ENCODE results near the gene CD22.

The CD22 gene

GRCh38 chr19:35287713-35288112 lies 41.3 kb upstream of the CD22 start:
- TF ChIP-seq CTCF (conservative IDR thresholded peaks at IDR 0.05; ENCODE audit: control insufficient read depth, insufficient read depth, low read depth, low read length) = no peak
- no peak overlapping the region for H3K4me3 ChIP-seq (ENCODE audit: control insufficient read depth, low read depth, low read length)
- no peak for DNase-seq (ENCODE audit: low read depth)

GRCh38 chr19:35288331-35288730 lies 40.7 kb upstream of the CD22 start:
- DNase-seq (ENCODE audit: low read depth) = no peak
- no peak overlapping the region for H3K4me3 ChIP-seq (ENCODE audit: control insufficient read depth, low read depth, low read length)
- TF ChIP-seq CTCF (conservative IDR thresholded peaks at IDR 0.05; ENCODE audit: control insufficient read depth, insufficient read depth, low read depth, low read length) = no peak

GRCh38 chr19:35288906-35289305 lies 40.1 kb upstream of the CD22 start:
- TF ChIP-seq CTCF (conservative IDR thresholded peaks at IDR 0.05; ENCODE audit: control insufficient read depth, insufficient read depth, low read depth, low read length) = no peak
- no peak overlapping the region for H3K4me3 ChIP-seq (ENCODE audit: control insufficient read depth, low read depth, low read length)
- DNase-seq (ENCODE audit: low read depth) = no peak

- TF ChIP-seq CTCF (conservative IDR thresholded peaks at IDR 0.05; ENCODE audit: control insufficient read depth, insufficient read depth, low read depth, low read length) = no peak
- H3K4me3 ChIP-seq (ENCODE audit: control insufficient read depth, low read depth, low read length) = no peak overlapping the region
- DNase-seq (ENCODE audit: low read depth) = no peak
Measured at GRCh38 chr19:35290381-35291127, 38.4 kb upstream of the CD22 start.

- no peak overlapping the region for H3K4me3 ChIP-seq (ENCODE audit: control insufficient read depth, low read depth, low read length)
- DNase-seq (ENCODE audit: low read depth) = no peak
- TF ChIP-seq CTCF (conservative IDR thresholded peaks at IDR 0.05; ENCODE audit: control insufficient read depth, insufficient read depth, low read depth, low read length) = no peak
Measured at GRCh38 chr19:35291259-35291658, 37.7 kb upstream of the CD22 start.

GRCh38 chr19:35291916-35292315 lies 37.1 kb upstream of the CD22 start, which contains the start of gene MAG:
MAG (plus strand) TSS chr19:35292161; CDS start chr19:35295409, 3,248 bp downstream.
- no peak within 1 kb of the TSS for H3K4me3 ChIP-seq (ENCODE audit: control insufficient read depth, low read depth, low read length)
- no peak for DNase-seq (ENCODE audit: low read depth)
- TF ChIP-seq CTCF (conservative IDR thresholded peaks at IDR 0.05; ENCODE audit: control insufficient read depth, insufficient read depth, low read depth, low read length) = no peak

Data from fibroblast of mammary gland (primary cell).